D721Med (cell line): ENCODE measurements around the gene DIAPH2.
A peak's percentile ranks its signal among the peaks of the same experiment; 100 is the strongest.

Source experiments
- DNase-seq: peaks from one replicate; pipeline ENCODE4 v3.0.0; 2011; ENCODE audit warnings: low spot score; ENCODE audit not compliant: insufficient read length
- FAIRE-seq: peaks from 2 replicates; lab custom pipeline; 2011; peaks lifted over from hg19 to GRCh38; lab: Jason Lieb, UNC
- CTCF ChIP-seq: IDR thresholded peaks from 2 replicates; pipeline ENCODE4 v1.5.1; 2012; ENCODE audit warnings: mild to moderate bottlenecking, control low read depth; ENCODE audit not compliant: insufficient read depth; ENCODE audit errors: missing control alignments

DIAPH2 gene

GRCh38 chrX:97070346-97070745 is 385.7 kb downstream of the DIAPH2 start:
- no peak for TF ChIP-seq CTCF
- FAIRE-seq, result peak; percentile 87
- no peak for DNase-seq

GRCh38 chrX:97074400-97074799 is 389.8 kb downstream of the DIAPH2 start:
- FAIRE-seq (no peak), DNase-seq (no peak)
- no peak for TF ChIP-seq CTCF

- TF ChIP-seq CTCF, result no peak
- DNase-seq (no peak), FAIRE-seq (no peak)
Observed at GRCh38 chrX:97089116-97089515, 404.5 kb downstream of the DIAPH2 start.

GRCh38 chrX:97096385-97096784 is 411.7 kb downstream of the DIAPH2 start:
- FAIRE-seq, result no peak
- DNase-seq, result no peak
- TF ChIP-seq CTCF, result no peak

GRCh38 chrX:97102938-97103337 is 418.3 kb downstream of the DIAPH2 start:
- FAIRE-seq (no peak), DNase-seq (no peak)
- TF ChIP-seq CTCF, result no peak

- FAIRE-seq (no peak), DNase-seq (no peak)
- no peak for TF ChIP-seq CTCF
Observed at GRCh38 chrX:97109730-97110129, 425.1 kb downstream of the DIAPH2 start.

GRCh38 chrX:97117572-97117971 is 432.9 kb downstream of the DIAPH2 start:
- DNase-seq (no peak), FAIRE-seq (no peak)
- TF ChIP-seq CTCF, result no peak
